Fibroblast of pulmonary artery (primary cell): ENCODE data around the gene HPX.

Experiments
- DNase-seq: peaks from one replicate; pipeline ENCODE4 v3.0.0-alpha.2; 2010; ENCODE audit warnings: low read depth
- H3K4me3 ChIP-seq: replicated peaks from 2 replicates; pipeline ENCODE4 v1.5.1; 2011; ENCODE audit warnings: low read depth, mild to moderate bottlenecking, control low read depth, low read length, moderate library complexity
- CTCF ChIP-seq: IDR thresholded peaks from 2 replicates; pipeline ENCODE4 v1.5.1; 2011; ENCODE audit warnings: mild to moderate bottlenecking, control low read depth, low read length, inconsistent platforms; ENCODE audit errors: missing control alignments

HPX gene

GRCh38 chr11:6476571-6476970 is 35.8 kb upstream of the HPX start:
- TF ChIP-seq CTCF = no peak
- DNase-seq = no peak
- H3K4me3 ChIP-seq = no peak overlapping the region

- DNase-seq = no peak
- no peak overlapping the region for H3K4me3 ChIP-seq
- TF ChIP-seq CTCF = no peak
These were observed 35.1 kb upstream of the HPX start for GRCh38 chr11:6475936-6476335.

- no peak overlapping the region for H3K4me3 ChIP-seq
- DNase-seq = no peak
These were observed 34.2 kb upstream of the HPX start for GRCh38 chr11:6474806-6475500.

GRCh38 chr11:6474413-6474792 is 33.6 kb upstream of the HPX start:
- TF ChIP-seq CTCF = no peak
- peak overlapping the region; percentile 70 for H3K4me3 ChIP-seq
- DNase-seq = no peak

More at GRCh38 chr11:6474806-6475500, 34.2 kb upstream of the HPX start:
- no peak for TF ChIP-seq CTCF

- DNase-seq = peak; percentile 86
- peak within 1 kb of the TSS; percentile 87 for H3K4me3 ChIP-seq
- peak; percentile 42 for TF ChIP-seq CTCF
These were observed 32.9 kb upstream of the HPX start, which contains the start of gene TRIM3 for GRCh38 chr11:6473451-6474412. Gene TRIM3 (minus strand): TSS chr11:6473941. CDS start chr11:6465695, 8,246 bp downstream.

- TF ChIP-seq CTCF = no peak
- DNase-seq = no peak
- H3K4me3 ChIP-seq = peak overlapping the region; percentile 87
These were observed 32.1 kb upstream of the HPX start for GRCh38 chr11:6472934-6473333.
